ENCODE results near the gene C12orf75.

Gene C12orf75

DNA sequence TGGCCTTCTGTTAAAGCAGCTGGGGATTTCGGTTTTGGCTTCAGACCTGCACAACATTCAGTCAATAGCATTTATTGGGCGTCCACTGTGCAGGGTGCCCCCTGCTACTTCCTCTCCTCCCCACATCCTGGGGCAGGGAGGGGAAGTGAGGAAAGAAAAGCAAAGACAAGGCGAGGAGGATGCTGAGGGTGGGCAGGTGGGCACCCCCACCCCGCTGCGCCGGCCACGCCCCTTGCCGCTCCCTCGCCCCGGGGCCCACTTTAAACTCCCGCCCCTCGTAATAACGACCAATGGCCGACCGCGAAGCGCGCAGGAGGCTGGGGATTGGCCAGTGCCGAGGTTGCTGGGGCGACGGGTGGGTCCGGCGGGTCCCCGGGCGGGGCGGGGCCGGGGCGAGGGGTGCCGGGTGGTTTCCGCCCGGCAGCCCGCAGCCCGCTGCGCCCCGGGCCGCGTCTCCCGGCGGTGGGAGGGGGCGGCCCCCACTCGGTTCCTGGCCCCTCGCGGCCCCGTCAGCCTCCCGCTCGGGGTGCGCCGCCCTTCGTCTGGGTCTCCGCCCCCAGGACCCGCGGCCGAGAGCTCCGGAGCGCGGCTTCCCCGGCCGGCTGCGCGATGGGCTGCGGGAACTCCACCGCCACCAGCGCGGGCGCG is at the start of gene C12orf75:
Gene C12orf75 (plus strand): TSS at position 409 of the 648 bp plus-strand sequence. CDS start 201 bp downstream, at position 610.
- Histone ChIP-seq H3K4me2 (ENCODE audit: low read length) (peak within 1 kb of the TSS; percentile 88), H3K4me3 (ENCODE audit: low read depth, low read length) (peak within 1 kb of the TSS; percentile 48), H3K36me3 (ENCODE audit: control insufficient read depth, insufficient read depth, low read length) (no peaks in the 10 kb centered on the region), H3K9me3 (ENCODE audit: control insufficient read depth, low read length) (no peaks in the 10 kb centered on the region), H3K79me2 (no peaks in the 10 kb centered on the region), H3K9ac (no peak within 1 kb of the TSS), H3K27me3 (ENCODE audit: control insufficient read depth, insufficient read depth, low read length) (no peaks in the 10 kb centered on the region), H3K4me1 (peaks cover 3% of the 10 kb centered on the region), H3K27ac (no peak within 1 kb of the TSS), H2AFZ (peak within 1 kb of the TSS; percentile 89)
- TF ChIP-seq, protein P1, sequence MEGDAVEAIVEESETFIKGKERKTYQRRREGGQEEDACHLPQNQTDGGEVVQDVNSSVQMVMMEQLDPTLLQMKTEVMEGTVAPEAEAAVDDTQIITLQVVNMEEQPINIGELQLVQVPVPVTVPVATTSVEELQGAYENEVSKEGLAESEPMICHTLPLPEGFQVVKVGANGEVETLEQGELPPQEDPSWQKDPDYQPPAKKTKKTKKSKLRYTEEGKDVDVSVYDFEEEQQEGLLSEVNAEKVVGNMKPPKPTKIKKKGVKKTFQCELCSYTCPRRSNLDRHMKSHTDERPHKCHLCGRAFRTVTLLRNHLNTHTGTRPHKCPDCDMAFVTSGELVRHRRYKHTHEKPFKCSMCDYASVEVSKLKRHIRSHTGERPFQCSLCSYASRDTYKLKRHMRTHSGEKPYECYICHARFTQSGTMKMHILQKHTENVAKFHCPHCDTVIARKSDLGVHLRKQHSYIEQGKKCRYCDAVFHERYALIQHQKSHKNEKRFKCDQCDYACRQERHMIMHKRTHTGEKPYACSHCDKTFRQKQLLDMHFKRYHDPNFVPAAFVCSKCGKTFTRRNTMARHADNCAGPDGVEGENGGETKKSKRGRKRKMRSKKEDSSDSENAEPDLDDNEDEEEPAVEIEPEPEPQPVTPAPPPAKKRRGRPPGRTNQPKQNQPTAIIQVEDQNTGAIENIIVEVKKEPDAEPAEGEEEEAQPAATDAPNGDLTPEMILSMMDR (IDR thresholded peaks at IDR 0.05), result no peak

DNA sequence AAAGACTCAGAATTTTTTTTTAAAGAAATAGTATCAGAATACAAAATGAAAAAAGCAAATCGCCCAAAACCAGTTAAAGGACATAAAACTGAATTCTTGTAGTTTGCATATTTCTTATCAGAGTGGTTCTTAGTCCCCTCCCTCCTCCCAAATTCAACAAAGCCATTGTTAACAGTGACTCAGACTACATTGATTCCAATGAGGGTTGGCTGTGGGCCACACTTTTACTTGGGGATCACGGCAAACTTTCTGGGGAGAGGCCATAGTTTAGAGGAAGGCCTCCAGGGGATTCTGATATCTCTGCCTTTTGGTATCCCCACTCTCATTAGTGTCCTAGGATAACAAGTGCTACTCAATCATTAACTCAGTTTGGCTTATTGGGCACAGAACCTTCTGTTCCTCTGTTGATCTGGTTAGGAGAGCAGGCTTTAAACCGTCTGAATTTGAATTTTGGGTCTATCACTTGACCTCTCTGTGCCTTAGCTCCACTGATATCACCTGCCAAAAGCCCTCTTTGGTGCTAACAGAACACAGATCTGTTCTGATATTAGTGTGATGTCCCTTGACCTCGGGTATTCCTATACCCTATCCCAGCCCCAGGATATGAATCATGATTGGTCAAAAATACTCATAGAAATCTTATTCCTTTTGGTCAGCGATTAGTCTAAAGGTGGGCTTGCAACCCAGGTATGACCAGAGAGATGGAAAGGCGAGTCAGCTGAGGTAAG is 49.4 kb upstream of the C12orf75 start:
- Histone ChIP-seq H3K4me3 (ENCODE audit: low read depth, low read length) (no peak overlapping the region), H3K9ac (no peak overlapping the region), H2AFZ (no peak overlapping the region), H3K79me2 (no peaks in the 10 kb centered on the region), H3K4me2 (ENCODE audit: low read length) (no peak overlapping the region), H3K27ac (no peak overlapping the region), H3K4me1 (no peaks in the 10 kb centered on the region), H3K9me3 (ENCODE audit: control insufficient read depth, low read length) (no peaks in the 10 kb centered on the region), H3K27me3 (ENCODE audit: control insufficient read depth, insufficient read depth, low read length) (no peaks in the 10 kb centered on the region), H3K36me3 (ENCODE audit: control insufficient read depth, insufficient read depth, low read length) (no peaks in the 10 kb centered on the region)
- TF ChIP-seq, protein P1 (IDR thresholded peaks at IDR 0.05), result no peak

DNA sequence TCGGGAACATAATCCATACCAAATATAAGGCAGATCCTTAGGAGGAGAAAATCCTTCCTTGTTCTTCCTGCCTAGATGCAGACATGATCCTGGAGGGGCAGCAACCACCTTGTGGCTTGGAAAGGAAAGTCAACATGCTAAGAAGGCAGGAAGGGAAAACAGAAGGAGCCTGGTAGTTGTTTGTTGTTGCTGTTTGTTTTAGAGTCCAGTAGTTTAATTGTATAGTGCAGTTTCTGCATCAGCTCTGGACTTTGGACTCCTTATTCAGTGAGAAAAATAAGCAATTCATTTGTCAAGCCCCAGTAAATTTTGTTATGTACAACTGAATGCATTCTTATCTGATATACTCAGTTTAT is 48.8 kb upstream of the C12orf75 start:
- no peaks in the 10 kb centered on the region for H3K4me1 ChIP-seq
- TF ChIP-seq, protein P1 (IDR thresholded peaks at IDR 0.05), result no peak
- H3K9me3 ChIP-seq (ENCODE audit: control insufficient read depth, low read length), result no peaks in the 10 kb centered on the region
- H3K9ac ChIP-seq, result no peak overlapping the region
- no peak overlapping the region for H3K4me2 ChIP-seq (ENCODE audit: low read length)
- no peaks in the 10 kb centered on the region for H3K79me2 ChIP-seq
- no peak overlapping the region for H3K4me3 ChIP-seq (ENCODE audit: low read depth, low read length)
- no peaks in the 10 kb centered on the region for H3K36me3 ChIP-seq (ENCODE audit: control insufficient read depth, insufficient read depth, low read length)
- no peak overlapping the region for H3K27ac ChIP-seq
- H2AFZ ChIP-seq, result no peak overlapping the region
- H3K27me3 ChIP-seq (ENCODE audit: control insufficient read depth, insufficient read depth, low read length), result no peaks in the 10 kb centered on the region

DNA sequence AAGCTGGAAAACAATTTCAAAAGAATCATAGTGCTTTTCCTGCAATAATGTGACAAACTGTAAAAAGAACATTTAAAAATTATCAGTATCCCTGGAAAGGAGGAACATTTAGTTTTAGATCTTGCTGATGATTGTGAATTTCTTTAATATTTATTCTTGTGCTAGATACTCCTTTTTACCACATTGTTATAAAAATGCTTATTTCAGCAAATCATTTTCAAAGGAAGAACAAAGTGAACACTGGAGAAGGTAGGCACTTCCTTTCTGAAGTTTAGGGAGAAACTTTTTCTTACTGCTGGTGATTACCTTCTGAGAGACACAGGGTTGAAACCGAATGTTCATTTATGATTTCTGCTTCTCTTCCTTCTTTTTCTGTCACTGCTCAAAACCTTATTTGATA is 45.1 kb upstream of the C12orf75 start:
- Histone ChIP-seq H3K9ac (no peak overlapping the region), H3K4me3 (ENCODE audit: low read depth, low read length) (no peak overlapping the region), H3K36me3 (ENCODE audit: control insufficient read depth, insufficient read depth, low read length) (no peaks in the 10 kb centered on the region), H3K79me2 (no peaks in the 10 kb centered on the region), H3K4me1 (no peaks in the 10 kb centered on the region), H2AFZ (no peak overlapping the region), H3K9me3 (ENCODE audit: control insufficient read depth, low read length) (no peaks in the 10 kb centered on the region), H3K27ac (no peak overlapping the region), H3K4me2 (ENCODE audit: low read length) (no peak overlapping the region), H3K27me3 (ENCODE audit: control insufficient read depth, insufficient read depth, low read length) (no peaks in the 10 kb centered on the region)
- TF ChIP-seq, protein P1 (IDR thresholded peaks at IDR 0.05), result no peak
